Testis (tissue), 2 donors: ENCODE results near the gene ROR2.

Experiments used
- CTCF ChIP-seq, 3 experiments: fragments of 450-650 bp in 2 of 3; fragments of 200-600 bp in 1 of 3; sonication (generic) in 1 of 3; IDR thresholded peaks; one replicate each; pipeline ENCODE4 v1.5.1; 2016 to 2019; ENCODE audit warnings: antibody characterized with exemption in 3 of 3, mild to moderate bottlenecking in 2 of 3, moderate library complexity in 1 of 3
- POLR2A ChIP-seq: fragments of 450-650 bp; IDR thresholded peaks from one replicate; pipeline ENCODE4 v1.6.1; 2017; ENCODE audit warnings: antibody characterized with exemption, mild to moderate bottlenecking, moderate library complexity

DNA sequence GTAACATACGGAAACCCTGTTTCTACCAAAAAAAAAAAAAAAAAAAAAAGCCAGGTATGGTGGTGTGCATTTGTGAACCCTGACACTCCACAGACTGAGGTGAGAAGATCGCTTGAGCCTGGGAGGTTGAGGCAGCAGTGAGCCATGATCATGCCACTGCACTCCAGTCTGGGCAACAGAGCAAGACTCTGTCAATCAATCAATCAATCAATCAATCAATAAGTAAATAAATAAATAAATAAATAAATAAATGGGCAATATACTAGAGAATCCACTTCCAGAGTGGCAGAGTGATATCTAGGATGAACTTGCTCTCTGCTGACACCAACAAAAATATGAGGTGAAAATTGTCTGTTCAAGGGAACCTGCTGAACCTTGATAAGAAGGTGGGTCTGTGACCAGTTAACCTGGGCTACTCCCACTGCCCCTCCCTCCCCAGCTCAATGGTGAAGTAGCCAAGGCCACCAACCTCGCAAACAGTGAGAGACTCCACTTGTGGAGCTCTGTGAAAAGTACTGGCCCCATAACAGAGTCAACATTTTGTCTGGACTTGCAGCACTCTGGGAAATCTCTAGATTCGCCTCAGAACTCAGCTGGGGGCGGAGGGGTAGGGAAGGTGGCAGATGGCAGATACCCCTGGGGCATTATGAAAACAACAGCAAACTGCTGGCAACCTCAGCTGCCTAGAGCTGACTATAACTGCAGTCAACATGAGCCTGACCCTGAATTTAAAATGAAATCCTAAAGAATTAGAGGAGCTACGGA, 163.7 kb downstream of the ROR2 start:
- no peak for TF ChIP-seq POLR2A
- TF ChIP-seq CTCF (IDR thresholded peaks at IDR 0.05), result no peak
